HG02759 (cell line): ENCODE measurements around the gene GADD45B.
"Not testable (repeated sequence)": the region's sequence is repeated elsewhere in the genome, so short reads cannot be mapped to it uniquely, and the experiment has no call there.

Experiments
- ATAC-seq: cut with Tn5 transposase; IDR thresholded peaks from one replicate; pipeline ENCODE4 v1.9.1; 2021; ENCODE audit warnings: mild to moderate bottlenecking, moderate library complexity; ENCODE audit not compliant: unreplicated experiment

GADD45B gene

GRCh38 chr19:2487090-2487489 is 11.2 kb downstream of the GADD45B start:
- no peak for ATAC-seq

- ATAC-seq: no peak
Measured at GRCh38 chr19:2487842-2488241, 11.9 kb downstream of the GADD45B start.

- no peak for ATAC-seq
Measured at GRCh38 chr19:2488405-2488941, 12.5 kb downstream of the GADD45B start.

DNA sequence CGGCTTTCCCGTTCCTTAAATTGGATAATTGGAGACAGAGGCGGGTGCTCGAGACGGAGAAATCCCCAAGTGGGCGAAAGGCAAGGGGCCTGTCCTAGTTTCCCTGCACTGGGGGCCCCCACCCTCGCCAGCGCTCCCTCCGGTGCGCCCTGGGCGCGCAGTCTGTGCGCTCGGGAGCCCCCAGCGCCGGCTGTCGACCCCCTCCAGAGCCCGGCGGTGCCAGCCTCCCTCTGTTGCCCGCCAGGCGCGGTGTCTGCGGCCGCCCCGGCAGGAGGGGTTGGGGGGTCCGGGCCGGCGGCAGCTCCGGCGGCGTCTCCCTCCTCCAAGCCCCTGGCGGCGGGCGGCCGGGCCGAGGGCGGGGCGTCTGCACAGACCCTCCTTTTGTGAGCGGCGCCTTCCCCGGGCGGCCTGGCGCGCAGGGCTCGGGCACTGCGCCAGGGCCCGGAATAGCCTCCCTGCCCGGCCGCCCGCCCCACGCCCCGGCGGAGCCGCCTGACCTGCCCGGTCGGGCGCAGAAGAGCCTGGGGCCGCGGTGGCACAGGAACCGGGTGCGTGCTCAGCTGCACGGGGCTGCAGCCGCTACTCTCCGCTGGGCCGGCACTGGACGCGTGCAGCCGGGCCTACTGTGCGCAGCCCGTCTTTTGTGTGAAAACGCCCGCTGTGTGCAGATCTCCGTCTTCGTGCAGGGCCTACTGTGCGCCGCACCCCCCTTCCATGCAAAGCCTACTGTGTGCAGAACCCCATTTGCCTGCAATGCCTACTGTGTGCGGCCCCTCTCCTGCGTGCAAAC is 13.2 kb downstream of the GADD45B start:
- ATAC-seq: no peak

- ATAC-seq: no peak
Measured at GRCh38 chr19:2490659-2491058, 14.7 kb downstream of the GADD45B start.

DNA sequence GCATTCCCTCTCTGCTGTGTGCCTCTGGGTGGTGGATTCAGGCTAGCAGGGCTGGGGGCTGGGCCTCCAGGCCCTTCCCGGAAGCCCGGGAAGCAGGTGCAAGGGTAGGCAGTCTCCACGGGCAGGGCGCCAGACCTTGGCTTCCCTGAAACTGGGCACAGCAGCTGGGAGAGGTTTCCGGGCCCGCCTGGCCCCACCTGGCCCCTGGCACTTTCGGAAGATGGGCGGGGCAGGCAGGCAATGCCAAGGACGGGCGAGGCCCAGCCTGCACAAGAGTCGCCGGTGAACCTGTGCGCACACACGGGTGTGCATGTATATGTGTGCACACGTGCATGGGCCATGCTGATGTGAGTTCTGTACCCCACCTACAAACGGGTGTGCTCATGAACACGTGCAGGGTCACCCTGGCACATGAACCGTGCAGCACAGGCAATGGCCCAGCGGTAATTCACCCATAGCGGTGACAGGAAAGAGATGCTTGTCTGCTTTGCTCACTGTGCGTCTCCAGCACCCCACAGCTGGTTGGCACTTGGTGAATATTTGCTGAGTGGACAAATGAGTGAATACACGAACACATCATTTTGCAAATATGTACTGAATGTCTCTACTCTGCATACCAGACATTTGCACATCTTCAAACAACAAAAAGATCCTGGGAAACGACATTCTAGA is 15.3 kb downstream of the GADD45B start:
- no peak for ATAC-seq

DNA sequence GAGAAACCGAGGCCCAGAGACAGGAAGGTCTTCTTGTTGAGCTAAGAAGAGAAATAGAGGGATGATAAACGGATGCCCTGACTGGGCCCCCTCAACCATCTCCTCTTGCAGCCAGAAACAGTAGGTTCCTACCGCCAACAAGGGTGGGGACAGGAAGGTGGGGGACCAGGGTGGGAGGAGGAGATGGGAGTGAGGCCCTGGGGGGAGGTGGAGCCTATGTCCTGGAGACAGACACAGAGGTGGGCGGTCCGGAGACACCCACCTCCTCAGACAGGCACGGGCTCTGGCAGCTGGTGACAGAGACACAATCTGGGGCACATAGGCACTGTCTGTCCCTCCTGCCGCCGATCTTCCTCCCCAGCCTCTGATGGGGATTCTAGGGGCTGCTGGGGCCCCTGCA is 16.9 kb downstream of the GADD45B start:
- ATAC-seq: no peak

DNA sequence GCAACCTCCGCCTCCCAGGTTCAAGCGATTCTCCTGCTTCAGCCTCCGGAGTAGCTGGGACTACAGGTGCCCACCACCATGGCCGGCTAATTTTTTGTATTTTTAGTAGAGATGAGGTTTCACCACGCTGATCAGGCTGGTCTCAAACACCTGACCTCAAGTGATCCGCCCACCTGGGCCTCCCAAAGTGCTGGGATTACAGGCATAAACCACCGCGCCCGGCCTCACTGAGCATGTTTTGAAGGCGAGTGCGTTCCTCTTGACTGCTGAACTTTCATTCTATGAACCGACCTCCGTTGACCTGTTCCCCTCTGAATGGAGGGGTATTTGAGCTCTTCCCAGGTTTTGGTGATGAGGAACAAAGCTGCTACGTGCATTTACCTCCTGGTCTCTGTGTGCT is 17.5 kb downstream of the GADD45B start:
- ATAC-seq: not testable (repeated sequence)

DNA sequence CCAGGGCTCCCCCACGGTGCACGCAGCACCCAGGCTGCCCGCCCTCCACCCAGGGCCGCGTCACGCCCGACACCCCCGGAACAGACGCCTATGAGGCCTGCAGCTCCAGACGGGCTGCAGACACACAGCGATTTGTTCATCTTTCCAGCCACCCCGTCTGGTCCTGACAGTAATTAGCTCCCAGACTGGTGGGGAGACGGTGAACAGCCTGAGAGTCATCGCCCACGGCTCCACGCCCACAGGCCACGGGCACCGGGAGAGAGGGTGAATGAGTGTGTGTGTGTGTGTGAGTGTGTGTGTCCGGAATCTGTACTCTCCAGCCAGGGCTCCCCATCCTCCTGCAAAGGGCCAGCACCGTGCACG is 18.1 kb downstream of the GADD45B start:
- no peak for ATAC-seq

DNA sequence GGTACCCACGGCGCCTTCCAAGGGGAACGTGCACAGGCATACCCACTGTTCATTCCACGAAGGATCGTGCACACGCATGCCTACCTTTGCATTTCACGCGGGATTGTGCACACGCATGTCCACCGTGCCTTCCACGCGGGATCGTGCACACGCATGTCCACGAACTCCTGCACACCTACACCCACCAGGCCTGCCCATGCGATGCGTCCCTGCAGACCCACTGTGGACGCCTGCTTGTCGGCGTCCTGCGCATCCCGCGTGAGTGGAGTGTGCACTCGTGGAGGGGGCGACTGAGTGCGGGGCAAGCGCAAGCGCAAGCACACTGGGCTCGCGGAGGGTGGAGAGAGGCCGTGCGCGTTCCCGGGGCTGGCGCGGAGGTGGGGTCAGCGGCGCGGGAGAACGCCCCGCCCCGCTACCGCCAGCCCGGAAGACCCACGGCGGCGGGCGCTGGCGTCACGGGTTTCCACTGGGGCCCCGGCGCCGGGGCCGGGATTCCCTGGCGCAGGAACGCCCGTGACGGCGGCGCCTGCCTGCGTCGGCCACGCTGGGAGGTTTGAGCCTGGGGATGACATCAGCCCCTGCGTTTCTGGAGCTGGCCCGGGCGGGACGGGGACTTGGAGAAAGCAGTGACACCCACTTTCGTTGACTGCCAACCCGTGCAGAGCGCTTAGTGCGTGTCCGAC is 18.7 kb downstream of the GADD45B start:
- ATAC-seq: peak; percentile 59

DNA sequence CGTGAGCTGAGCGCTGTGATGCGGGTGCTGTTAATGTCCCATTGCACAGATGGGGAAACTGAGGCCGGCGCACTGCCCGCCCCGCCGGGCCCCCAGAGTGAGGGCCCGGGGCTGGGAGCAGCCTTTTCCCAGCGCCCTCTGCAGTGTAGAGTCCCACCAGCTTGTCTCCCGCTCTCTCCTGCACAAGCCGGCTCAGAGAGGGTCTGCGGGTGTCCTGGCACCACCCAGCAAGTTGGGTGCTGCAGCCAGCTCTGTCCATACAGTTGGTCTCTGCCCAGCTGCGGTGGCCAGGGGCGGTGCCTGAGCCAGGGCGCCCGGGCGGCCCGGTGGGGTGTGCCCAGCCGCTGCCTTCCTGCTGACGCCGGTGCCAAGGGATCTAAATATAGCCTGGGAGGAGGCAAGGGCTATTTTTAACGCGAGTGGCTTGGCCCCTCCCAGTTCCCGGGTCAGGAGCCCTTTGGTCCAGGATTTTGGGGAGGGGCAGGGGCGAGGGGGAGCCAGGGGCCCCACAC is 19.3 kb downstream of the GADD45B start:
- ATAC-seq: peak; percentile 27

- ATAC-seq: no peak
Measured at GRCh38 chr19:2495651-2496316, 19.9 kb downstream of the GADD45B start.

GRCh38 chr19:2497186-2497585 is 21.3 kb downstream of the GADD45B start:
- no peak for ATAC-seq

- no peak for ATAC-seq
Measured at GRCh38 chr19:2500156-2500555, 24.2 kb downstream of the GADD45B start.

GRCh38 chr19:2500841-2501261 is 24.9 kb downstream of the GADD45B start:
- ATAC-seq: no peak

- no peak for ATAC-seq
Measured at GRCh38 chr19:2503521-2504109, 27.7 kb downstream of the GADD45B start.

DNA sequence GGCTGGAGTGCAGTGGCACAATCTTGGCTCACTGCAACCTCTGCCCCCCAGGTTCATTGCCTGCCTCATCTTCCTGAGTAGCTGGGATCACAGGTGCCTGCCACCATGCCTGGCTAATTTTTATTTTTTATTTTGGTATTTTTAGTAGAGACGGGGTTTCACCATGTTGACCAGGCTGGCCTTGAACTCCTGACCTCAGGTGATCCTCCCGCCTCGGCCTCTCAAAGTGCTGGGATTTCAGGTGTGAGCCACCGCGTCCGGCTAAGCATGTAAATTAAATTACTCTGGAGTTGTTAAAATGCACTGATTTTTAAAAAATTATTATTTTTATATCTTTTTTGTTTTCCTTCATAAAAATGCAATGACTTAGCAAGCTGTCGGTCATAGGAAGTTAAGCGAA is 30.7 kb downstream of the GADD45B start:
- not testable (repeated sequence) for ATAC-seq

- no peak for ATAC-seq
Measured at GRCh38 chr19:2507109-2507508, 31.2 kb downstream of the GADD45B start.

DNA sequence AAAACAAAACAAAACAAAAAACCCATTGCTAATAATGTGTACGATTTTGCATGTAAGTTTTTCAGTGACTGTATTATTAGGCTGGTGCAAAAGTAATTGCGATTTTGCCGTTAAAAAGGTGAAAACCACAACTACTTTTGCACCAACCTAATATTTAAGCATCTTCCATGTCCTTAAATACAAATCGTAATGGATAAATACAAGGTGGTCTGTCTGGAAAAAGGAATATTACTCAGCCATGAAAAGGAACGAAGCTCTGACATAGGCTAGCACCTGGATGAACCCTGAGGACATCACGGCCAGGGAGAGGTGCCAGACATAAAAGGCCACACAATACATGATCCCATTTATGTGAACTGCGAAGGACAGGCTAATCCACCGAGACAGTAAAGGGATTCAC is 33.2 kb downstream of the GADD45B start:
- no peak for ATAC-seq

DNA sequence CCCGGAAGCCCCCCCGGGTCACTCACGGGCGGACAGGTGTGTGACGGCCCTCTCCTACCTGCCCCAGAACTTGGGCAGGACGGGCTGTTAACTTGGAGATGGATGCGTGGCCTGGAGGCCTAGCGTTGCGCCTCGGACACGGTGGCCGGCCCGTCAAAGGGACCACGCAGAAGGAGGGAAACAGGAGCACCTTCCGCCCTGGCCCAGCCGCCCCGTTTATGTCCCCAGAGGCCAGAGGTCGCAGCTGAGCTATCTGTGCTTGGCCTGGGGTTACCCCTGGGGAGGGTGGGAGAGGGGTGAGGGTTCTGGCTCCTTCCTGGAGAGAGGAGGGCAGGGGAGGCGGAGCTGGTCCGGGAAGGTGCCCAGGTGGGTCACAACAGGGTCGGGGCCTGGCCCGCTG is 35.6 kb downstream of the GADD45B start:
- ATAC-seq: no peak

- ATAC-seq: no peak
Measured at GRCh38 chr19:2511991-2512390, 36.1 kb downstream of the GADD45B start.
